CD4-positive, alpha-beta T cell (primary cell): Measurements from ENCODE around the gene TSKU. TPM values are rescaled to one million over a fixed set of nuclear protein-coding genes. Genes with fewer than 3 reads are reported as not detected.

ENCODE experiments used
- ATAC-seq: fragments of 200-7000 bp; cut with Tn5 transposase; one replicate; pipeline ENCODE4 v1.10.0; 2022; ENCODE audit warnings: mild to moderate bottlenecking; ENCODE audit not compliant: poor library complexity
- CTCF ChIA-PET: fragments of 350-600 bp; sonication (Branson Sonifier 250); formaldehyde crosslinking; loops from one replicate; lab custom pipeline; 2021; ENCODE audit warnings: antibody characterized with exemption, inconsistent platforms; lab: Charles Lee
- POLR2A ChIA-PET: fragments of 350-600 bp; sonication (Branson Sonifier 250); formaldehyde crosslinking; loops from one replicate; lab custom pipeline; 2021; ENCODE audit warnings: antibody characterized with exemption, inconsistent platforms; lab: Charles Lee
- DNase-seq, 14 experiments: peaks; one replicate each; pipeline ENCODE4 v3.0.0-alpha.2; 2013 to 2020; ENCODE audit warnings: mixed read lengths in 2 of 14
- H3K27ac ChIP-seq, 2 donors: one replicate each; pipeline versions ENCODE4 v1.5.1 to v1.7.0; 2013; ENCODE audit warnings: low read length in 2 of 2, low read depth in 1 of 2, mild to moderate bottlenecking in 1 of 2
- H3K27me3 ChIP-seq, 2 experiments: 1 replicate in 1 of 2; 2 replicates in 1 of 2; pipeline versions ENCODE4 v1.6.1 to v1.7.0; 2013; ENCODE audit warnings: low read length in 2 of 2, control low read depth in 1 of 2, mild to moderate bottlenecking in 1 of 2, moderate library complexity in 1 of 2; ENCODE audit not compliant: insufficient read depth in 2 of 2, control insufficient read depth in 1 of 2
- H3K36me3 ChIP-seq: one replicate; pipeline ENCODE4 v1.6.1; 2013; ENCODE audit warnings: low read length, control low read depth; ENCODE audit not compliant: insufficient read depth
- H3K4me1 ChIP-seq: one replicate; pipeline ENCODE4 v1.6.1; 2013; ENCODE audit warnings: low read length, control low read depth; ENCODE audit not compliant: insufficient read depth
- H3K4me3 ChIP-seq: one replicate; pipeline ENCODE4 v1.5.1; 2013; ENCODE audit warnings: mild to moderate bottlenecking, low read length, moderate library complexity
- H3K9me3 ChIP-seq, 2 experiments: 1 replicate in 1 of 2; 2 replicates in 1 of 2; pipeline versions ENCODE4 v1.6.1 to v1.7.0; 2013; ENCODE audit warnings: low read length in 2 of 2, mild to moderate bottlenecking in 2 of 2, control low read depth in 1 of 2, moderate library complexity in 1 of 2; ENCODE audit not compliant: control insufficient read depth in 1 of 2, insufficient read depth in 1 of 2
- H3K27ac Mint-ChIP-seq: one replicate; pipeline ENCODE4 v1.8.0; 2020; ENCODE audit warnings: mixed read lengths
- H3K27me3 Mint-ChIP-seq: one replicate; pipeline ENCODE4 v1.8.0; 2021; ENCODE audit warnings: mixed read lengths
- H3K36me3 Mint-ChIP-seq: one replicate; pipeline ENCODE4 v1.8.0; 2021; ENCODE audit warnings: low read depth, mixed read lengths
- H3K4me1 Mint-ChIP-seq: one replicate; pipeline ENCODE4 v1.8.0; 2021; ENCODE audit warnings: low read depth, mixed read lengths
- H3K4me3 Mint-ChIP-seq: one replicate; pipeline ENCODE4 v1.8.0; 2020; ENCODE audit warnings: mild to moderate bottlenecking, mixed read lengths
- H3K9me3 Mint-ChIP-seq: one replicate; pipeline ENCODE4 v1.8.0; 2020; ENCODE audit warnings: mixed read lengths
- CTCF ChIP-seq: fragments of 200-600 bp; IDR thresholded peaks from one replicate; pipeline ENCODE4 v1.8.0; 2022; ENCODE audit warnings: antibody characterized with exemption, mild to moderate bottlenecking
- intact Hi-C, 2 experiments: fragments of 100-400 bp; cut with DNase I in 1 of 2; cut with micrococcal nuclease in 1 of 2; formaldehyde crosslinking; loops; one replicate each; pipeline versions ENCODE4 v1.15.1 to v1.9.0; 2023 to 2025; cut with DNase I, micrococcal nuclease
- total RNA-seq, 174 experiments: library from RNA in 2 of 174; stranded (reverse) in 2 of 174; gene quantifications; one replicate each; pipeline ENCODE4 v1.2.3 and lab custom pipeline; 2021 to 2026

Gene TSKU
- total RNA-seq, 2 experiments from 2014 or later: 0.06 TPM; not detected in 1

DNA sequence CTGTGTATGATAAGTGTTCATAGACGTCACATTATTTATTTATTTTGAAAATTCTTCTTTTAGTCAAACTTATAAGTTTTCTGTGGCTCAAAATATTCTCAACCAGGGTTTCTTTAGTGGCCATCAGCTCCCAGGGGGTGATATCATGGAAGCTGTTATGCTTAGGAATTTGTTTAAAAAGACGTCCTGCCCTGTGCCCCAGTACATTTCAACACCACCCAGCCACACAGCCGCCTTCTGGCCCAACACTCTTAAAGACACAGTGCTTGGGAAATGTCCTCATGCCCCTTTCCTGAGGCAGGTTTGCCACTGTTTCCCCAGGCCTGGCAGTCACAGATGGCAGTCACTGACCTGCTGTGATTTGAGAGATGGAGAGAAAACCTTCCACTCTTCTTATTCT lies 19.9 kb downstream of the TSKU start:
- H3K27ac Mint-ChIP-seq: no peak overlapping the region
- Histone ChIP-seq H3K9me3 (no peaks in the 10 kb centered on the region), H3K36me3 (no peaks in the 10 kb centered on the region), H3K27me3 (peaks cover 0 to 2% of the 10 kb centered on the region in 2 experiments), H3K27ac (no peak overlapping the region), H3K4me3 (no peak overlapping the region), H3K4me1 (peaks cover 37% of the 10 kb centered on the region)
- H3K4me3 Mint-ChIP-seq: no peak overlapping the region
- CTCF ChIA-PET: no interaction called here
- DNase-seq (no peak), ATAC-seq (no peak)
- peaks cover 39% of the 10 kb centered on the region for H3K4me1 Mint-ChIP-seq
- TF ChIP-seq CTCF: no peak
- POLR2A ChIA-PET: no interaction called here
- H3K9me3 Mint-ChIP-seq: no peaks in the 10 kb centered on the region
- no peaks in the 10 kb centered on the region for H3K36me3 Mint-ChIP-seq
- peaks cover 16% of the 10 kb centered on the region for H3K27me3 Mint-ChIP-seq
- intact Hi-C loops: no loop called here

- no peak overlapping the region for H3K4me3 ChIP-seq
- ATAC-seq (peak; percentile 64), DNase-seq (peak in 6 of 14 experiments; percentile 18 to 61 (median 37))
- no peak overlapping the region for H3K4me3 Mint-ChIP-seq
- peaks cover 16% of the 10 kb centered on the region for H3K27me3 Mint-ChIP-seq
- no peaks in the 10 kb centered on the region for H3K36me3 ChIP-seq
- POLR2A ChIA-PET: no interaction called here
- intact Hi-C loops: no loop called here
- no peaks in the 10 kb centered on the region for H3K36me3 Mint-ChIP-seq
- H3K4me1 Mint-ChIP-seq: peaks cover 34% of the 10 kb centered on the region
- H3K27ac Mint-ChIP-seq: peak overlapping the region; percentile 22
- no peak overlapping the region for H3K27ac ChIP-seq
- H3K9me3 Mint-ChIP-seq: no peaks in the 10 kb centered on the region
- CTCF ChIA-PET: no interaction called here
- no peaks in the 10 kb centered on the region for H3K9me3 ChIP-seq
- H3K27me3 ChIP-seq: peaks cover 0 to 2% of the 10 kb centered on the region in 2 experiments
- H3K4me1 ChIP-seq: peaks cover 32% of the 10 kb centered on the region
- no peak for TF ChIP-seq CTCF
Observed at GRCh38 chr11:76803811-76804600, 20.9 kb downstream of the TSKU start.

DNA sequence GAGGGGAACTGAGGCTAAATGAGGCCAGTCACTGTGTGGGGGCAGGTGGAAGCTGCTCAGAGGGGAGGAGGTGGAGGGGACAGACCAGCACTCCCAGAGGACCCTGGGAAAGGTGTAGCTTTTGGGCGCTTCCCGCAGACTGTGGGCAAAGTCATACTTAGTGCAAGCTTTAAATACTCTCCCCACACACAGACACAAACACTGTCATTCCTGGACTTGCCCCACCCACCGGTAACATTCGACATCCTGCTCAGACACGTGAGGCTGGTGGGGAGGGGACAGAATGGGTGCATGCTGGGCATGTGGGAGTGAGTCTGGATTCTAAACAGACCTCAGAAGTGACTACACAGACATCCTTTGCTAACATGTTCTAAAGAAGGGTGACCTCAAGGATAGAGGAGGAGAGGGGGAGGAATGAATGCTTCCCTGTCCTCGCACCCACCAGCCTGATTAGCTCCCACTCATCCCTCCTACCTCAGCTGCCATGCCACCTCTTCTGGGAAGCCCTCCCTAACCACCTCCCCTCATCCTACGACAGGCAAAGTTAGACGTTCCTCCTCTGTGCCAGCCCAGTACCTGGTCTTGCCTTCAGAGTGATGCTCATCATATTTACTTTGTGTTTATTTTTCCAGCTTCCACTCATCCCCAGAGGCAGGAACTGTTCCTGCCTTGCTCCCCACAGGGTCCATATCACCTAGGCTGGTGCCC lies 22.2 kb downstream of the TSKU start:
- no peak overlapping the region for H3K27ac ChIP-seq

More for the DNA sequence above, 22.2 kb downstream of the TSKU start:
- Mint-ChIP-seq H3K4me1 (peaks cover 38% of the 10 kb centered on the region), H3K27ac (peak overlapping the region; percentile 47), H3K27me3 (peaks cover 16% of the 10 kb centered on the region), H3K9me3 (no peaks in the 10 kb centered on the region), H3K36me3 (no peaks in the 10 kb centered on the region), H3K4me3 (no peak overlapping the region)
- intact Hi-C loops: loop anchor here in 1 of 2 experiments (5.0 kb wide), 1 partner anchor 282 kb away; no protein-coding TSS in a partner anchor
- Histone ChIP-seq H3K9me3 (no peaks in the 10 kb centered on the region), H3K27me3 (peaks cover 0 to 2% of the 10 kb centered on the region in 2 experiments), H3K4me3 (no peak overlapping the region), H3K4me1 (peaks cover 22% of the 10 kb centered on the region), H3K36me3 (no peaks in the 10 kb centered on the region)
- ATAC-seq: peak; percentile 57
- TF ChIP-seq CTCF: no peak
- POLR2A ChIA-PET: interaction anchor here (0.6 kb wide), 1 partner anchor 79 kb away, joined by 3 read pairs; no protein-coding TSS in a partner anchor
- DNase-seq: peak in 6 of 14 experiments; percentile 9 to 32 (median 23)
- CTCF ChIA-PET: no interaction called here
